Heart left ventricle (tissue), 13 donors: ENCODE results near the gene GPR157.

ENCODE experiments used
- CTCF ChIP-seq, 12 donors: fragments of 200-600 bp; sonication (generic) in 4 of 12; IDR thresholded peaks; one replicate each; pipeline versions ENCODE4 v1.5.0 to v1.8.0; 2018 to 2022; ENCODE audit warnings: antibody characterized with exemption in 12 of 12, mild to moderate bottlenecking in 5 of 12
- POLR2A ChIP-seq, 2 donors: fragments of 450-650 bp; IDR thresholded peaks; one replicate each; pipeline ENCODE4 v1.6.1; 2017; ENCODE audit warnings: antibody characterized with exemption in 2 of 2, mild to moderate bottlenecking in 2 of 2, moderate library complexity in 2 of 2
- donor health status: ischemic (EF 13 %, LVEDD 7.1; RV severe dilation, severe dysfunction).
- donor health status: DM: no; HTN: yes; CAD: no.
- donor health status: DM: no; HTN: no; CAD: no.
- donor health status: ischemic (EF 25% LVEDD 6.9; RV normal size, moderate dysfunction).
- donor health status: ischemic (EF 25% LVEDD 5.7; RV mildly dilated, moderate dysfunction).
- donor health status: ischemic (EF 35%, LVEDD 5.7; RV mildly dilated, moderate dysfunction).
- donor health status: nonischemic (EF 11% LVEDD 7.7; RV severe dilation, severe dysfunction).
- donor health status: DM: yes; HTN: yes; CAD: no.
- donor health status: PGD.
- donor health status: ischemic (EF 29% LVEDD 5.4; RV normal size, mild dysfunction).
- donor health status: nonischemic (EF 23%, LVEDD 6.1; RV moderate dilation, normal function).

GRCh38 chr1:9149837-9150581 lies 21.1 kb upstream of the GPR157 start:
- TF ChIP-seq CTCF (IDR thresholded peaks at IDR 0.05) (no peak), POLR2A (IDR thresholded peaks at IDR 0.05) (no peak)
